ENCODE measurements around the gene BMI1.

GRCh38 chr10:22285130-22285529, 35.8 kb upstream of the BMI1 start:
- TF ChIP-seq CTCF (tag by site-specific recombination; IDR thresholded peaks at IDR 0.05): no peak
- TF ChIP-seq ZBTB17 (tag by site-specific recombination; IDR thresholded peaks at IDR 0.05): no peak
- TF ChIP-seq ZBTB44 (tag by site-specific recombination; IDR thresholded peaks at IDR 0.05): no peak
- TF ChIP-seq ZBTB21 (tag by site-specific recombination; IDR thresholded peaks at IDR 0.05): no peak
- no peak for TF ChIP-seq REST (tag by site-specific recombination; IDR thresholded peaks at IDR 0.05)
- TF ChIP-seq ZBTB26 (tag by site-specific recombination; optimal IDR thresholded peaks at IDR 0.05): no peak
- TF ChIP-seq YY1 (tag by site-specific recombination; IDR thresholded peaks at IDR 0.05): no peak
- TF ChIP-seq ZBTB49 (tag by site-specific recombination; IDR thresholded peaks at IDR 0.05; ENCODE audit: low read depth): no peak
- no peak for TF ChIP-seq ZNF423 (tag by site-specific recombination; IDR thresholded peaks at IDR 0.05)
- no peak for TF ChIP-seq PRDM4 (tag by site-specific recombination; IDR thresholded peaks at IDR 0.05)
